Liver (tissue), 9 donors: Measurements from ENCODE around the gene REXO5. TPM values are rescaled to one million over a fixed set of nuclear protein-coding genes. Genes with fewer than 3 reads are reported as not detected.

ENCODE experiments used
- DNase-seq: peaks from one replicate; pipeline ENCODE4 v3.0.0-alpha.2; 2017; ENCODE audit warnings: low spot score
- H3K27ac ChIP-seq, 2 donors: one replicate each; pipeline ENCODE4 v1.7.0; 2013; ENCODE audit warnings: inconsistent platforms in 2 of 2, low read length in 2 of 2, control low read depth in 1 of 2, low read depth in 1 of 2, mild to moderate bottlenecking in 1 of 2
- H3K27me3 ChIP-seq, 4 donors: one replicate each; pipeline versions ENCODE4 v1.6.1 to v1.7.0; 2013; ENCODE audit warnings: low read length in 3 of 4, inconsistent platforms in 1 of 4, mild to moderate bottlenecking in 1 of 4, moderate library complexity in 1 of 4; ENCODE audit not compliant: control insufficient read depth in 4 of 4, insufficient read depth in 4 of 4
- H3K36me3 ChIP-seq, 4 donors: one replicate each; pipeline versions ENCODE4 v1.6.1 to v1.7.0; 2013; ENCODE audit warnings: low read length in 3 of 4, mild to moderate bottlenecking in 3 of 4, low read depth in 1 of 4, moderate library complexity in 1 of 4; ENCODE audit not compliant: control insufficient read depth in 4 of 4, insufficient read depth in 3 of 4
- H3K4me1 ChIP-seq, 4 donors: one replicate each; pipeline versions ENCODE4 v1.6.1 to v1.7.0; 2013; ENCODE audit warnings: low read length in 3 of 4, mild to moderate bottlenecking in 3 of 4, moderate library complexity in 1 of 4; ENCODE audit not compliant: control insufficient read depth in 4 of 4, insufficient read depth in 4 of 4
- H3K4me3 ChIP-seq, 3 donors: one replicate each; pipeline versions ENCODE4 v1.6.1 to v1.7.0; 2013; ENCODE audit warnings: low read length in 3 of 3, control low read depth in 1 of 3, low read depth in 1 of 3, mild to moderate bottlenecking in 1 of 3
- H3K9ac ChIP-seq, 2 donors: one replicate each; pipeline ENCODE4 v1.7.0; 2013; ENCODE audit warnings: low read length in 2 of 2, mild to moderate bottlenecking in 2 of 2, moderate library complexity in 2 of 2, control low read depth in 1 of 2, low read depth in 1 of 2
- H3K9me3 ChIP-seq, 4 donors: one replicate each; pipeline versions ENCODE4 v1.6.1 to v1.7.0; 2013; ENCODE audit warnings: low read length in 3 of 4; ENCODE audit not compliant: control insufficient read depth in 4 of 4
- EGR1 ChIP-seq, 2 donors: IDR thresholded peaks; 2 replicates each; pipeline ENCODE4 v1.6.1; 2016 to 2018; ENCODE audit warnings: antibody characterized with exemption in 2 of 2, low read depth in 2 of 2
- FOXA1 ChIP-seq: IDR thresholded peaks from 2 replicates; pipeline ENCODE4 v1.6.1; 2016; ENCODE audit warnings: antibody characterized with exemption
- GABPA ChIP-seq, 2 donors: IDR thresholded peaks in 1 of 2; conservative IDR thresholded peaks in 1 of 2; 2 replicates each; pipeline ENCODE4 v1.6.1; 2016; ENCODE audit warnings: antibody characterized with exemption in 2 of 2, mild to moderate bottlenecking in 1 of 2, moderate library complexity in 1 of 2
- HNF4A ChIP-seq, 2 donors: conservative IDR thresholded peaks; 2 replicates each; pipeline ENCODE4 v1.6.1; 2016; ENCODE audit warnings: antibody characterized with exemption in 2 of 2, mild to moderate bottlenecking in 2 of 2
- HNF4G ChIP-seq: IDR thresholded peaks from 2 replicates; pipeline ENCODE4 v1.6.1; 2016; ENCODE audit warnings: antibody characterized with exemption
- JUND ChIP-seq, 2 donors: IDR thresholded peaks; 2 replicates each; pipeline ENCODE4 v1.6.1; 2016; ENCODE audit warnings: antibody characterized with exemption in 2 of 2
- NR2F2 ChIP-seq: IDR thresholded peaks from 2 replicates; pipeline ENCODE4 v1.6.1; 2016; ENCODE audit warnings: antibody characterized with exemption
- RAD21 ChIP-seq, 2 donors: IDR thresholded peaks; 2 replicates each; pipeline ENCODE4 v1.6.1; 2016; ENCODE audit warnings: antibody characterized with exemption in 2 of 2, mild to moderate bottlenecking in 2 of 2
- RXRA ChIP-seq, 2 donors: IDR thresholded peaks; 2 replicates each; pipeline ENCODE4 v1.6.1; 2017 to 2018; ENCODE audit warnings: antibody characterized with exemption in 2 of 2, mild to moderate bottlenecking in 1 of 2
- SP1 ChIP-seq: IDR thresholded peaks from 2 replicates; pipeline ENCODE4 v1.6.1; 2018; ENCODE audit warnings: antibody characterized with exemption, mild to moderate bottlenecking
- YY1 ChIP-seq: IDR thresholded peaks from 2 replicates; pipeline ENCODE4 v1.6.1; 2016; ENCODE audit warnings: antibody characterized with exemption, mild to moderate bottlenecking
- WGBS: extraction: QIAGEN DNeasy Blood & Tissue Kit; methylation state at CpG from one replicate; pipeline ENCODE4 v1.1.7; 2013; 5-methylcytosine and 5-hydroxymethylcytosine counted together
- polyA plus RNA-seq, 2 donors: library from polyadenylated mRNA; stranded (reverse) in 1 of 2; unstranded in 1 of 2; fragments of 200-250 nt in 1 of 2; fragments of >200 nt in 1 of 2; fragmentation: Nextera tagmentation in 1 of 2; extraction: Ambion mirVana in 1 of 2; gene quantifications; one replicate each; pipeline versions ENCODE4 v1.2.1 to v1.2.3, GENCODE V29; 2013 to 2015
- total RNA-seq, 2 donors: library from RNA; depleted of rRNA; stranded (reverse); fragments of >200 nt; gene quantifications; one replicate each; pipeline ENCODE4 v1.2.3, GENCODE V29; 2014
- TF ChIP-seq, protein P1 (sequence below): IDR thresholded peaks from 2 replicates; pipeline ENCODE4 v1.6.1; 2016; ENCODE audit warnings: antibody characterized with exemption
- TF ChIP-seq, protein P2 (sequence below): IDR thresholded peaks from 2 replicates; pipeline ENCODE4 v1.6.1; 2016; ENCODE audit warnings: antibody characterized with exemption
- TF ChIP-seq, protein P3 (sequence below): fragments of 150-350 bp; IDR thresholded peaks from 2 replicates; pipeline ENCODE4 v1.5.1; 2017; ENCODE audit warnings: improper control_type of control experiment, low read depth, low read length; ENCODE audit not compliant: missing input control
- TF ChIP-seq, protein P4 (sequence below): IDR thresholded peaks from 2 replicates; pipeline ENCODE4 v1.6.1; 2016; ENCODE audit warnings: antibody characterized with exemption, mild to moderate bottlenecking
- donor health status: healthy.
- donor health status: healthy.
- donor health status: healthy.
- donor health status: healthy.
- donor health status: healthy.

REXO5 gene
- total and polyA plus RNA-seq, 4 donors = 0.83 to 10.6 (median 1.8) TPM

DNA sequence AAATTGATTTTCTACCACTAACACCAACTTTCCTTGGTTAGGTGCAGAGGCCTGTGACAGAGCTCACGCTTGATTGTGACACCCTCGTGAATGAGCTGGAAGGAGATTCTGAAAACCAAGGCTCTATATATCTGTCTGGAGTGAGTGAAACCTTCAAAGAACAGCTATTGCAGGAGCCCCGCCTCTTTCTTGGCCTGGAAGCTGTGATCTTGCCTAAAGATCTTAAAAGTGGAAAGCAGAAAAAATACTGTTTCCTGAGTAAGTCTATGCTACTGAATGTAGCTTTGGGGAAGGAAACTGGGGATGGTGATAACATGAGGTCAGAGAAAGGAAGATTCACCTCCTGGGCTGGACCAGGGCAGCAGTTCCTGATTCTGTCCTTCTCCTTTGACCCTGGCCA, 38.3 kb downstream of the REXO5 start:
- no peak overlapping the region for H3K27ac ChIP-seq

DNA sequence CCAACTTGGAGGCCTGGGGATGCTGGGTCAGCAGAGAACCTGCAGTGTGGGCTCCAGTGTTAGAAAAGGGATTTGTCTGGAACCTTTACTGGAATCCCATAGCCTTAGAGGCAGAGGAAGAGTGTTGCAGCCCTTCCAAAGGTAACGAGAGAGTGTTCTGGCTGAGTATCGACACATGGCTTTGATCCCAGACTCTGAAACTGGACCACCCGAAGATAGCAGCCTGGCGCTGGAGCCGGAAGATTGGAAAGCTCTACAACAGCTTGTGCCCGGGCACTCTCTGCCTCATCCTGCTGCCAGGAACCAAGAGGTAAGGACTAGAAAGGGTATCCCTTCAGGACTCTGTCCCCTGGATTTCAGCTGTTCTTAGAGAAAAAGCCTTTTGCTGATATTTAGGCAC, 39.7 kb downstream of the REXO5 start:
- H3K9ac ChIP-seq = no peak overlapping the region
- no peaks in the 10 kb centered on the region for H3K9me3 ChIP-seq
- DNase-seq = no peak
- H3K4me3 ChIP-seq = no peak overlapping the region
- H3K4me1 ChIP-seq = peaks cover 2 to 10% (median 8%) of the 10 kb centered on the region in 4 donors
- peaks cover 0 to 3% (median 0%) of the 10 kb centered on the region in 4 donors for H3K36me3 ChIP-seq
- 97% methylated on average over 6 of the region's 6 CpGs for WGBS
- TF ChIP-seq YY1 = no peak
- no peak for TF ChIP-seq HNF4A (conservative IDR thresholded peaks at IDR 0.05)
- TF ChIP-seq EGR1 (IDR thresholded peaks at IDR 0.05; ENCODE audit: low read depth in 2 of 2) = no peak
- TF ChIP-seq RXRA (IDR thresholded peaks at IDR 0.05) = no peak
- TF ChIP-seq RAD21 (IDR thresholded peaks at IDR 0.05) = no peak
- no peak for TF ChIP-seq JUND (IDR thresholded peaks at IDR 0.05)
- TF ChIP-seq, protein P1, sequence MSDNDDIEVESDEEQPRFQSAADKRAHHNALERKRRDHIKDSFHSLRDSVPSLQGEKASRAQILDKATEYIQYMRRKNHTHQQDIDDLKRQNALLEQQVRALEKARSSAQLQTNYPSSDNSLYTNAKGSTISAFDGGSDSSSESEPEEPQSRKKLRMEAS = no peak
- TF ChIP-seq, protein P2, sequence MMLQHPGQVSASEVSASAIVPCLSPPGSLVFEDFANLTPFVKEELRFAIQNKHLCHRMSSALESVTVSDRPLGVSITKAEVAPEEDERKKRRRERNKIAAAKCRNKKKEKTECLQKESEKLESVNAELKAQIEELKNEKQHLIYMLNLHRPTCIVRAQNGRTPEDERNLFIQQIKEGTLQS = no peak
- TF ChIP-seq GABPA (IDR thresholded peaks at IDR 0.05 in 1 of 2, conservative IDR thresholded peaks at IDR 0.05 in 1 of 2) = no peak
- TF ChIP-seq, protein P3, sequence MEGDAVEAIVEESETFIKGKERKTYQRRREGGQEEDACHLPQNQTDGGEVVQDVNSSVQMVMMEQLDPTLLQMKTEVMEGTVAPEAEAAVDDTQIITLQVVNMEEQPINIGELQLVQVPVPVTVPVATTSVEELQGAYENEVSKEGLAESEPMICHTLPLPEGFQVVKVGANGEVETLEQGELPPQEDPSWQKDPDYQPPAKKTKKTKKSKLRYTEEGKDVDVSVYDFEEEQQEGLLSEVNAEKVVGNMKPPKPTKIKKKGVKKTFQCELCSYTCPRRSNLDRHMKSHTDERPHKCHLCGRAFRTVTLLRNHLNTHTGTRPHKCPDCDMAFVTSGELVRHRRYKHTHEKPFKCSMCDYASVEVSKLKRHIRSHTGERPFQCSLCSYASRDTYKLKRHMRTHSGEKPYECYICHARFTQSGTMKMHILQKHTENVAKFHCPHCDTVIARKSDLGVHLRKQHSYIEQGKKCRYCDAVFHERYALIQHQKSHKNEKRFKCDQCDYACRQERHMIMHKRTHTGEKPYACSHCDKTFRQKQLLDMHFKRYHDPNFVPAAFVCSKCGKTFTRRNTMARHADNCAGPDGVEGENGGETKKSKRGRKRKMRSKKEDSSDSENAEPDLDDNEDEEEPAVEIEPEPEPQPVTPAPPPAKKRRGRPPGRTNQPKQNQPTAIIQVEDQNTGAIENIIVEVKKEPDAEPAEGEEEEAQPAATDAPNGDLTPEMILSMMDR = no peak
- H3K27me3 ChIP-seq = no peaks in the 10 kb centered on the region
- H3K27ac ChIP-seq = no peak overlapping the region

More for the DNA sequence above, 38.3 kb downstream of the REXO5 start:
- Histone ChIP-seq H3K27me3 (no peaks in the 10 kb centered on the region), H3K9me3 (no peaks in the 10 kb centered on the region), H3K9ac (no peak overlapping the region), H3K36me3 (peaks cover 0 to 3% (median 1%) of the 10 kb centered on the region in 4 donors), H3K4me3 (no peak overlapping the region), H3K4me1 (no peaks in the 10 kb centered on the region)
- DNase-seq = no peak
- 78% methylated on average over 3 of the region's 3 CpGs for WGBS
- TF ChIP-seq NR2F2 = peak; percentile 40
- no peak for TF ChIP-seq YY1

DNA sequence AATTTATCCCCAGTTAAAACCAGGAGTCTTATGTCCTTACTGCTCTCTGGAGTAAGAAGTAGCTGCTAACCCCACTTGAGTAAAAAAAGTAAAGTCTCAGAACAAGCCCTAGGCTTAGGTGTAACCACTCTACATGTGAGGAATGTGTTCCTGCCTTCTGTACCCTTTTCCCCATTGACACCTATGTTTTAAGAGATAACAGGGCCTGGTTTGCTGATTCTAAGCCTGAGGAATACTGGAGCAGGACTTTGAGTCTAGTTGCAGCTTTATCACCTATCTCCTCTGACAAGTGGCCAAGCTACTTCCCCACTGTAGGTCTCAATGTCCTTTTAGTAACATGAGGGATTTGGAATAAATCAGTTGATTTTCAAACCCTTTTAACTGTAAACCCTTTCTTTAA, 40.2 kb downstream of the REXO5 start:
- Histone ChIP-seq H3K4me3 (no peak overlapping the region), H3K9me3 (no peaks in the 10 kb centered on the region), H3K27ac (no peak overlapping the region), H3K36me3 (peaks cover 0 to 3% (median 0%) of the 10 kb centered on the region in 4 donors), H3K27me3 (no peaks in the 10 kb centered on the region), H3K4me1 (peaks cover 2 to 15% (median 13%) of the 10 kb centered on the region in 4 donors), H3K9ac (no peak overlapping the region)
- TF ChIP-seq SP1 (no peak), NR2F2 (no peak), HNF4A (conservative IDR thresholded peaks at IDR 0.05) (no peak), GABPA (IDR thresholded peaks at IDR 0.05 in 1 of 2, conservative IDR thresholded peaks at IDR 0.05 in 1 of 2) (no peak), RAD21 (IDR thresholded peaks at IDR 0.05) (no peak), FOXA1 (no peak), HNF4G (no peak), RXRA (IDR thresholded peaks at IDR 0.05) (no peak)
- TF ChIP-seq, protein P3 = no peak
- TF ChIP-seq, protein P4, sequence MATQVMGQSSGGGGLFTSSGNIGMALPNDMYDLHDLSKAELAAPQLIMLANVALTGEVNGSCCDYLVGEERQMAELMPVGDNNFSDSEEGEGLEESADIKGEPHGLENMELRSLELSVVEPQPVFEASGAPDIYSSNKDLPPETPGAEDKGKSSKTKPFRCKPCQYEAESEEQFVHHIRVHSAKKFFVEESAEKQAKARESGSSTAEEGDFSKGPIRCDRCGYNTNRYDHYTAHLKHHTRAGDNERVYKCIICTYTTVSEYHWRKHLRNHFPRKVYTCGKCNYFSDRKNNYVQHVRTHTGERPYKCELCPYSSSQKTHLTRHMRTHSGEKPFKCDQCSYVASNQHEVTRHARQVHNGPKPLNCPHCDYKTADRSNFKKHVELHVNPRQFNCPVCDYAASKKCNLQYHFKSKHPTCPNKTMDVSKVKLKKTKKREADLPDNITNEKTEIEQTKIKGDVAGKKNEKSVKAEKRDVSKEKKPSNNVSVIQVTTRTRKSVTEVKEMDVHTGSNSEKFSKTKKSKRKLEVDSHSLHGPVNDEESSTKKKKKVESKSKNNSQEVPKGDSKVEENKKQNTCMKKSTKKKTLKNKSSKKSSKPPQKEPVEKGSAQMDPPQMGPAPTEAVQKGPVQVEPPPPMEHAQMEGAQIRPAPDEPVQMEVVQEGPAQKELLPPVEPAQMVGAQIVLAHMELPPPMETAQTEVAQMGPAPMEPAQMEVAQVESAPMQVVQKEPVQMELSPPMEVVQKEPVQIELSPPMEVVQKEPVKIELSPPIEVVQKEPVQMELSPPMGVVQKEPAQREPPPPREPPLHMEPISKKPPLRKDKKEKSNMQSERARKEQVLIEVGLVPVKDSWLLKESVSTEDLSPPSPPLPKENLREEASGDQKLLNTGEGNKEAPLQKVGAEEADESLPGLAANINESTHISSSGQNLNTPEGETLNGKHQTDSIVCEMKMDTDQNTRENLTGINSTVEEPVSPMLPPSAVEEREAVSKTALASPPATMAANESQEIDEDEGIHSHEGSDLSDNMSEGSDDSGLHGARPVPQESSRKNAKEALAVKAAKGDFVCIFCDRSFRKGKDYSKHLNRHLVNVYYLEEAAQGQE = no peak
- TF ChIP-seq, protein P1 = no peak
- no peak for DNase-seq
